HG03103 (cell line): ENCODE measurements around the gene MMEL1.
"Not testable (repeated sequence)": the region's sequence is repeated elsewhere in the genome, so short reads cannot be mapped to it uniquely, and the experiment has no call there.

ENCODE experiments used
- ATAC-seq: cut with Tn5 transposase; IDR thresholded peaks from one replicate; pipeline ENCODE4 v1.9.1; 2021; ENCODE audit warnings: low read depth; ENCODE audit not compliant: unreplicated experiment

Gene MMEL1

DNA sequence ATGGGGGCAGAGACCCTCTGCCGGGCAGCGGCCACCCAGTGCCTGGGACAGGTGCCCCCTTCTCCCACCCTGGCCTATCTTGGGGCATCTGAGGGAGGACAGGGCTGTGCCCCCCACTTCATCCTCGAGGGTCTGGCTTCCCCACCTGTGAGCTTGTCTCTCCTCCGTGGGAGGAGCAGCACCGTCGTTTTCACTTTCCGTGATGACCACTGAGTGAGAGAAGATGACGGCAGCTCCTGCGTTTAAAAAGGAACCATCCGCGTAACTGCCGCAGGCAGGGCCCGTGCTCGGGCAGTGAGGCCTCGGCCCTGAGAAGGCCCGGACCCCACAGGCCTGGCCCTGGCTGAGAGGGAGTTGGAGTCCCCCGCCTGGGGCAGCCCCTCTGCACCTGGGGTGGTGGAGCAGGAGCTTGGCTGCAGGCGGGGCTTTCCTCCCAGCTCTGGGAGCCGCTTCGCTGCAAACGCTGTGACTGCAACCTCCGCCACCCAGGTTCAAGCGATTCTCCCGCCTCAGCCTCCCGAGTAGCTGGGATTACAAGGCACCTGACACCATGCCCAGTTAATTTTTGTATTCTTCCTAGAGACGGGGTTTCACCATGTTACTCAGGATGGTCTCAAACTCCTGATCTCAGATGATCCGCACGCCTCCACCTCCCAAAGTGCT lies 83.3 kb downstream of the MMEL1 start:
- not testable (repeated sequence) for ATAC-seq

DNA sequence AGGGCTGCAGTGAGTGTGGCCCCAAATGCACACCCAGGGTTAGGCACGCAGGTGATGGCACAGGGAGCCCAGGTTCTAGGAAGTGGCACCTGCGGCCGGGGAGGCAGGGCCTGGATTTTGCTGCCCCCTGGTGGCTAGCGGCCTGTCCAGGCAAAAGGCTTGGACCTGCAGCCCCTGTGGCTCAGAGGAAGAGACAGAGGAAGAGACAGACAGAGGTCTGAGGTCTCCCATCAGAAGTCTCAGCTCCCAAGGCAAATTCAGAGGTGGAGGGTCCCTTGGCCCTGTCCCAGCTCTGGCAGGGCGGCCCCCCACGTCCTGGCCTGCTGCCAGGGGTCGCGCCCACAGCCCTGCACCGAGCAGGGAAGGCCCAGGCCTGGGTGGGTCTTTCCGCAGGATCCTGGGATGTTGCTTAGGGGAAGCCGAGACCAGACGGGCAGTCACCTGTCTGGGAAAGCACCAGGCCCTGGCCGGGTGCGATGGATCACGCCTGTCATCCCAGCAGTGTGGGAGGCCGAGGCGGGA lies 84.7 kb downstream of the MMEL1 start:
- ATAC-seq = no peak

DNA sequence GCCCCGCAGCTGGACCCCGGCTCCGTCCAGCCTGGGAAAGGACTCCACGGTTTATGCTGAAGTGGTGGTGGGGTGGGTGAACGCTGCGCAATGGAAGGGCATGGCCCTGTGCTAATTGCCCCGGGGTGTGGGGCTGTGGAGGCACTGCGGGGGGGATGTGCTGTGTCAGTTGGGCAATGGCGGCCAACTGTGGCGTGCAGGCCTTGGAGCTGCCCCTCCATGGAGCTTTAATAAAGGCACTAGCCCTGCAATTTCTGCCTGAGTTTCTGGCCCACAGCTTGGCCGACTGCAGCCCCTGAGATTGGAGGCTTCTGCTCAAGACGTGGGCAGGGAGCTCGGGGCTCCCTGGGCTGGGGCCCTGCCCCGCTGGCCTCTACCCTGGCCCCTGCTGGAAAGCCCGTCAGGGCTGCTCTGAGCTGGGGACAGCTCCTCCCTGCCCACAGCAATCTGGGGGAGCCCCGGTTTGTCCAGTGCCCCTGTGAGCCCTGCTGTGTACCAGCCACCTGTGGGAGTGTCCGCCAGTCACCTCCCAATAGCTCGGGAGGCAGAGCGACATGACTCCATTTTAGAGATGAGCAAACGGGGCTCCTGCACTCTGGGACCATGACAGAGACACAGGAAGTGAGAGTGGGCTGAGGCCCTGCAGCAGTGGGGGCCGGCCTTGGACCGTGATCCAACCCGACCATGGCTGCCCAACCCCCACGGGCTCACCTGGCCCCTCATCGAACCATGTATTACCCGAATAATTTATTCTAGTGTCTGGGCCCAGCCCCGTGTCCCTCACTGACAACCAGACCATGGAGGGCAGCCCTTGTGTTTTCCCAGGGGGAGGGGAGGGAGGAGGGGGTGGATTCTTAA lies 85.4 kb downstream of the MMEL1 start:
- peak; percentile 3 for ATAC-seq

DNA sequence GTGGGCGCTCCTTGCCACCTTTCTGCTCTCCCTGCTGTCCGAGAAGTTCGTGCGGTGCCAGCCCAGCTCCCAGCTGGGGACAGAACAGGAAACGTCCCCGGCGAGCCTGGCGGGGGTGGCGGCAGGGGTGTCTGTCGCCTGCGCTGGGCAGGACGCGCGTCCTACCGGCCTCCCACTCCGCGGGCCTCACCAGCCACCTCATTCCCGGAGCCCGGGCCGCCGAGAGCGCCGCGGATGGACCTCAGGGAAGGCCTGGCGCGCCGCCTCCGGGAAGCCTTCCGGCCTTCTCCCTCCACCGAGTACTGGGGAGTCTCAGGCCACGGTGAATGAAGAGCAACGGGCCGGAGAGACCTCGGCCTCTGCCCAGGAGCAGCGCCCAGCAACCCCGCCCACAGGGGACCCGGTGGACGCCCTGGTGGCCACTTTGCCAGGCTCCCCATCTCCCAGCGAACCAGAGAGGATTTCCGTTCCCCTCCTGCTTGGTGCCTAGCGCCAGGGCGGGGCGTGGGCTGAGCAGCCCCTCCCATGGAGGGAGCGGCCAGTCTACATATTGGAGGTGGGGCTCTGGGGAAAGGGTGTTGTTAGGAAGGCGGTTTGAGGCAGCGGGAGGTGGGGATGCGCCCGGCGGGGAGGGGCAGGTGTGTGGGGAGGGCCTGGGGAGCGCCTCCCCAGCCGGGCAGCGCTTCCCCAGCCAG lies 86.2 kb downstream of the MMEL1 start:
- ATAC-seq = peak; percentile 29

DNA sequence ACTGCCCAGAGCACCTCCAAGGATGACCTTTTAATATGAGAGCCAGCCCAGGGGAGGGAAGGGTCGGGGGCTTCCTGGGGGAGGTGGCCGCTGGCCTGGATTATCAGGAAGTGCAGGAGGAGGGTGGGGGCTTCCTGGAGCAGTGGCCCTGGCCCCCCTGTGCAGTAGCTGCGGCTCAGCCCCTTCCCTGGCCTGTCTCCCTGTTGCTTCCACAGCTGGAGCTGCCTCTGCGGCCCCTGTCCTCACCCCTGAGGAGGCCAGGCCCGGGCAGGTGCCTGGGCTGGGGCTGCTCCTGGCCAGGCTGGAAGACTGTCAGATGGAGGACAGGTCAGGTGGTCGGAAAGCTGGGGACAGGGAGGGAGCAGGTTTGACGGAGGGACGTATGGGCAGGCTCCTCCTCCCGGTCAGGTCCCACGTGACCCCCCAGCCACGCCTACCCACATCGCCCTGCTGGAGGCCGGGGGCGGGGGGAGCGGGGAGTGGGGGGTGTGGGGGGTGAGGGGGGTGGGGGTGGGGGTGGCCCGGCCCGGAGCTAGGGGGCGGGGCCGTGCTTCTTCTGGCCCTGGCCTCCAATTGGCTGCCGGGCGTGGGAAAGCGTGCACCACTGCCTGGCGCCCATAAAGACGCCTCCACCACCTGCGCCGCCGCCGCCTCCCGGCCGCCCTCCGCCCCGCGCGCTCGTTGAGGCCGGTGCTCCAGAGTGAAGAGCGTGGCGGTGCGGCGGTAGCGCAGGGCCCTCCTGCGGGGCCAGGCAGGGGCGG lies 86.9 kb downstream of the MMEL1 start:
- ATAC-seq = peak; percentile 31

DNA sequence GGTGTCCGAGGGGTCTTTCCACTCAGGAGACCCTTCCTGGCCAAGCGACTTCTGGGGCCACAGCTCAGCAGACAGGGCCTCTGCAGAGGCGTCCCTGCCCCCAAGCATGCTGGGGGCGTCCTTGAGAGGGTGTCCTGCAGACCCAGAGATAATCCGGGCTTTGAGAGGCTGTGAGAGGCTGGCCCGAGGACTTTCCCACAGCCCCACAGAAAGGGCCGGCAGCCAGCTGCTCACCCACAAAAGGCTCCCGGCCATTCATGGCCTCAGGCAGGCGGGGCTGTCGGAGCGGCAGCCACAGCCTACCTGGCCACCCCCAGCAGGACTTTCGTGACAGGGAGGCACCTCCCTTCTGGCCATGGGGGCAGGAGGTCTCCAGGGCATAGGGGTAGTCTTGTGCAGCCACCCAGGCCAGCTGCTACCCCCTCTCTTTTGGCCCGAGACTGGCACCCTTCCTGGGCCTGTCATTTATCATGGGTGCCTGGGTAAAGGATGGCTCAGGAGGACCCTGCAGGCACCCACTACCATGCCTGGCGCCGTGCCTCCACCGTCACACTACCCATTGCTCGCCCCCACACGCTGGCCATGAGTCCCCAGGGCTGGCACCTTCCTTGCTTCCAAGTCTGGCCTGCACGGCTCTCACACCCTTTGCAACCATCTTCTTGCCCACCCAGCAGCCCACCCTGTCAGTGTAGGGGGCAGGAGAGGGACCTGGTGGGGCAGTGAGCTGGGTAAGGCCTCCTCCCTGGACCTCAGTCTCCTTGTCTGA lies 87.8 kb downstream of the MMEL1 start:
- ATAC-seq = no peak

DNA sequence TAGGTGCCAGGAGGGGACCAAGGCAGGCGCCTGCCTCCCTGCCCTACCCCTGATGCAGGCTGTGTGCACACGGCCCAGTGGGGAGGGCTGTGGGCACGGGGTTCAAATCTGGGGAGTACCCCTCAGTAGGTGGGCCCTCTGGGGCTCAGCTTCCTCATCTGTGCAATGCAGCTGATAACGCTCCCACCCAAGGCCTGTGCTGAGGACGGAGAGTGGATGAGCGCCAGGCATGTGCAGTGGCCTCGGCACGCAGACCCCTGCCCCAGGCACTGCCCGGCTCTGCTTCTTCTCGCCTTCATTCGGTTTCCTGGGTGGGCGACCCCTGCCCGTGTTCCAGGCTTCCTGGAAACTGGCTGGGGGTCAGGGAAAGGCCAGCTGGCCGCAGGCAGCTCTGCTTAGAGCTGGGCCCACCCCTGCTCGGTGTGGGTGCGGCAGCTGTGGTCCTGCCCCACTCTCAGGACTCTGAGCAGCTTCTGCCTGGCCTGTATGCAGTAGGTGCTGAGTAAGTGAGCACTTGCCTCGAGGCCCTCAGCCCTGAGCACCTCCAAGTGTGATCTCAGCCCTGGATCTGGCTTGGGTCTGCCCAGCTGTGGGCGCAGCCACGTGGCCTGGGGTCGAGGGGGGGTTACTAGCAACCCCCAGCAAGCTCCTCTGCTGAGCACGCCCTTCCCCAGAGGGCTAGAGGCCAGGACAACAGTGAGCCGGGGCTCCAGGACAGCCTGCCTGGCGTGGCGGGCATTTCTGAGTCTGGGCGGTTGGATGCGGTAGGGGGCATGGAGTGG lies 88.5 kb downstream of the MMEL1 start:
- no peak for ATAC-seq

DNA sequence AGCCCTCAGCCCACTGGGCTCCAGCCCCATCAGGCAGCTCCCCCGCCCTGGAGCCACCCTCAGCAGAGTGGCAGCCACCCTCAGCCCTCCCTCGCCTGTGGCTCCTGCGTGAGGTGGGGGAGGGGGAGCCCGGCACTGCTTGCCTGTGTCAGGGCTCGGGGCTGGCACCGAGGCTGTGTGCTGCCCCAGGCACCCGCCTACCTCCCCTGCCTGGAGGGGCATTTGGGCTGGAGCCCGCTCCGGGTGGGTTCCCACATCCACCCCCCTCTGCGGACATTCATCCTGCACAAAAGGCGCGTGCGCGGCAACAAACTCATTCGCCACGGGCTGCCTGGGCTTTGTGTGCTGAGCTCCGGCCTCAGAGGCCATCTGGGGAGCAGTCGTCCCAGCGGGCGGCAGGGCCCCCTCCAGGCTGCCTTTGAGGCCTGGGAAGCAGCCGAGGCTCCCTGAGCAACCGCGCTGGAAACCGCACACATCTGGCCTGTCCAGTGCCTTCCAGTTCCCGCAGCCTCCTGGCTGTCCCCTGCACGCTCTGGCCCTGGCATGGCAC lies 89.2 kb downstream of the MMEL1 start:
- ATAC-seq = no peak

DNA sequence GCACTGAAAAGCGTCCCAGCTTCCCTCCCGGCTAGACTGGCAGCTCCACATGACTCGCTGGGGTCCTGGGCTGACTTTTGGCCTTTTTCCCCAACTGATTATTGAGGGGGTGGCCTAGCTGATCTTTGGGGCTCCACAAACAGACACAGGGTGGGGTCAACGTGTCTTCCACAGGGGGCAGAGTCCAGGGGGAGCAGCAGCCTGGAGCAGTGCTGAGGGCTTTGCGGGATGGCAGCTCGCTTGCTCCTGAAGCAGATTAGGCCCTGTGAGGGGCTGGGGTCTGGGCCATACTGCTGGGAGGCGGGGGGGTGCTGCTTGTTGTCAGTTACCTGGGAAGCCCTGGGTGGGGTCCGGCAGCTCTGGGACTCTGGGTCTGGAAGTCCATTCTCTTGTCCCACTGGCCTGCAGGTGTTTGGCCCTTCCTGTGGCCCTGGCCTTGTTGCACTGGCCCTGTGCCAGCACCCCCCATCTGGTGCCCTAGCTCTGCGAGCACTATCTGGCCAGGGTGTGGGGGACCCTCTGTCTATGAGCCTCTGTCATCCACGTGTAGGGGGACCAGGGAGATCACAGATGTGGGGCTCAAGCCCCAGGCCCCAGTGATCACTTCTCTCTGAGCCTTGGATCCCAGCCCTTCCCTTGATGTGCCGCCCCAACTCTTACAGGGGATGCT lies 90.4 kb downstream of the MMEL1 start:
- ATAC-seq = no peak

DNA sequence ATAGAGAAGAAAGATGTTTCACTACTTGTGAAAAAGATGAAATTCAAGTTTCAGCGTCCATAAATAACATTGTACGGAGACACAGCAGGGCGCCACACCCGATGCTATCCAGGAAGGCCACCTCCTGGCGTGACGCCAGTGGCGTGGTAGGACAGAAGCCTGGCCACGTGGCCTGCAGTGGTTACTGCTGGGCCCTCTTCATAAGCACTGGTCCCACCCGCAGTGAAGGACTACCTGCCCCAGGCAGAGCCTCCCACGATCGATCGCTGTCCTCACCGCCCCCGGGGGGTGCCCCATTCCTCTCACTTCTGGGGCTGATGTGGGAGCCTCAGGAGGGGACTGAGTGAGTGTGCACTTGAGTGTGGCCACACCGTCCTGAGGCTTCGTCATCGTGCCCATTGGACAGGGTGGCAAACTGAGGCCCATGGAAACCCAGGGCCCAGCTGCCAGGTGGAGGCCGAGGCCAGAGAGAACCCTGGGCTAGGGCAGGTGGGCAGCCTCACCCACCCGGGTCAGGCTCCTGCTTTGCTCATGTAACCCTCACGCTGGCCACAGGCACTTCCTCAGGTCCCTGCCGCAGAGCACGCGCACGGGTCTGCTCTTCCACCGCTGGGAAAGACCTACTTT lies 91.1 kb downstream of the MMEL1 start:
- ATAC-seq = no peak

DNA sequence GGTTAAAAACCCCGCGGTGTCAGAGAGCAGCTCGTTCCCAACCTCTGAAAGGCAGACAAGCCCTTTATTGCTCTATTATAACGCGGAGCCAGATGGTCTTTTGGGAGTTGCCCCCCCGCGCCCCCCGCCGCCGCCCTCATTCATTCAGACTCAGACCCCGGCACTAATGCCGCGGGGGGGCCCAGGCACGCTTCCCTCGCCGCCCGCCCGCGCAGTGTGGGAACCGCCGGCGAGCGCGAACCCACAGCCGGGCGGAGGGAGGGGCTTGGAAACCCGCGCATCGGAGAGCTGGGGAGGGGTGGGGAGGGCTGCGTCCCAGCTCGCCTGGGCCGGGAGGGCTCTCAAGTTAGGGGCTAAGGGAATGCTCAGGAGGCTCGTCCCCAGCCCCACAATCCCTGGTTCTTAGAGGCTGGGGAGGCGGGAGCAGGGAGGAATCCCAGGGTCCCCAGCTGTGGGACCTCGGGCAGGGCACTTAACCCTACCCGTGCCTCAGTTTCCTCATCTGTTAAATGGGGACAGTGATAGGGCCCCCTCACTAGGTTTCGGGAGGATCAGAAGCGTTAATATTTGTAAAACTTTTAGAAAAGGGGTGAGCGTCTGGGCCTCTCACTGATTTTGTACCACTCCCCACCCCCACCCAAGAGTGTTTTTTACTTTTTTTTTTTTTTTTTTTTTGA lies 91.9 kb downstream of the MMEL1 start:
- no peak for ATAC-seq
